ENCODE data around the gene ATF4.
"Not testable (repeated sequence)": the region's sequence is repeated elsewhere in the genome, so short reads cannot be mapped to it uniquely, and the experiment has no call there.

The ATF4 gene

DNA sequence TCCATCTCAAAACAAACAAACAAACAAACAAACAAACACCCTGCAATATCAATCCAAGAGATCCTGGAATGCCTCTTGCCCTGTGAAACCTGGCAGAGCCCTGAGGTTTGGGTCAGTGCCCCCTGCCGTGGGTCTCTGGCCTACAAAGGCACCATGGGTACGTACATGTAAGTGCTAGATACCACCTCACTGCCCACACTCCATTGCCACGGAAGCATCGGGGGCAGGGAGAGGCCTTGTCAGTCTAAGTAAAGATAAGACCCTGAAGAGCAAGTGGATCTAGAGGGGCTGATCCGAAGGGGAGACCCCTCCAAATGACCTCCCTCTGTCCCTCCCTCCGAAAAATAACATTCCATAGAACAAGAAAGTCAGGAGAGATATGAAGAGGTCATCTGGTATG is 20.3 kb upstream of the ATF4 start:
- 75 to 88% methylated on average over 1 of the region's 6 CpGs for WGBS, 2 experiments (ENCODE audit: insufficient coverage in 2 of 2)
- Histone ChIP-seq H3K4me1 (ENCODE audit: control insufficient read depth, insufficient read depth, low read length, poor library complexity, severe bottlenecking) (peaks cover 6% of the 10 kb centered on the region), H3K4me3 (ENCODE audit: extremely low read depth, insufficient read depth, low read length, poor library complexity, severe bottlenecking) (no peak overlapping the region), H3K27ac (ENCODE audit: low read depth, low read length, severe bottlenecking) (no peak overlapping the region), H3K36me3 (ENCODE audit: control insufficient read depth, insufficient read depth, low read length) (peaks cover 16% of the 10 kb centered on the region), H3K9me3 (ENCODE audit: control insufficient read depth, low read length) (no peaks in the 10 kb centered on the region)

- H3K27ac ChIP-seq (ENCODE audit: low read depth, low read length, severe bottlenecking) = peak overlapping the region; percentile 49
- H3K4me3 ChIP-seq (ENCODE audit: extremely low read depth, insufficient read depth, low read length, poor library complexity, severe bottlenecking) = peak overlapping the region; percentile 94
- no peaks in the 10 kb centered on the region for H3K9me3 ChIP-seq (ENCODE audit: control insufficient read depth, low read length)
- 43 to 44% methylated on average over 13 of the region's 13 CpGs for WGBS, 2 experiments (ENCODE audit: insufficient coverage in 2 of 2)
- H3K4me1 ChIP-seq (ENCODE audit: control insufficient read depth, insufficient read depth, low read length, poor library complexity, severe bottlenecking) = peaks cover 6% of the 10 kb centered on the region
- H3K36me3 ChIP-seq (ENCODE audit: control insufficient read depth, insufficient read depth, low read length) = peaks cover 32% of the 10 kb centered on the region
Observed at GRCh38 chr22:39501644-39502108, 18.7 kb upstream of the ATF4 start.

GRCh38 chr22:39502109-39502788 is 18.1 kb upstream of the ATF4 start, which contains the start of gene MIEF1:
Gene MIEF1, plus strand, starts transcription at chr22:39502290. Its CDS starts 9,005 bp downstream, at chr22:39511295.
- Histone ChIP-seq H3K4me1 (ENCODE audit: control insufficient read depth, insufficient read depth, low read length, poor library complexity, severe bottlenecking) (peaks cover 6% of the 10 kb centered on the region), H3K9me3 (ENCODE audit: control insufficient read depth, low read length) (no peaks in the 10 kb centered on the region), H3K4me3 (ENCODE audit: extremely low read depth, insufficient read depth, low read length, poor library complexity, severe bottlenecking) (peak within 1 kb of the TSS; percentile 94), H3K27ac (ENCODE audit: low read depth, low read length, severe bottlenecking) (peak within 1 kb of the TSS; percentile 49), H3K36me3 (ENCODE audit: control insufficient read depth, insufficient read depth, low read length) (peaks cover 37% of the 10 kb centered on the region)
- 0 to 1% methylated on average over 40 to 46 of the region's 58 CpGs for WGBS, 2 experiments (ENCODE audit: insufficient coverage in 2 of 2)

DNA sequence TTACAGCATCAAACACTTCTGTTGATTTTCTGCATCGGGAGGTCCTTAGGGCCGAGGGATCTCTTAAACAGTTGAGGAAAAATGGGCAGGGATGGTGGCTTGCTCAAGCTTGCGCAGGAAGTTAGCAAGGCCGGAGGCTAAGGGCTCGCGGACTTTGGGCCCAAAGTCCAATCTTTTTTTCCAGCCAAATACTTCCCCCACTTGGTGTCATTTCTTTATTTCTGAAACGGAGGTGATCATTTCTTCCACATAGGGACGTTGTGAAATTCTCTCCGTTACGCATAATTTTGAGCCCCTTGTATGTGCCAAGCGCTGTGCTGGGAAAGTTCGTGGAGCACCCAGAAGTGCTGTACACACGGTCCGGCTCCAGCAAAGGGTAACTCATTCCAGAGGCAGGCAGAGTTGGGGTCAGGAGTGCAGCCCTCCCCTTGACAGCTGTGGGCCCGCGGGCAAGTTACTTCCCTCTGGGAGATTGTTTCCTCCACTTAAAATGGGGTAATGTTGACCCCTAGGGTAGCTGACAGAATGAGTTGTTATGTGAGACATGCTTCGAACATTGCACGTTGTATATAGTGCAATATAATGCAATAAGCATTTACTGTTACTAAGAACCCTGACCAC is 17.5 kb upstream of the ATF4 start:
- Histone ChIP-seq H3K4me1 (ENCODE audit: control insufficient read depth, insufficient read depth, low read length, poor library complexity, severe bottlenecking) (peaks cover 6% of the 10 kb centered on the region), H3K36me3 (ENCODE audit: control insufficient read depth, insufficient read depth, low read length) (peaks cover 43% of the 10 kb centered on the region), H3K9me3 (ENCODE audit: control insufficient read depth, low read length) (no peaks in the 10 kb centered on the region), H3K4me3 (ENCODE audit: extremely low read depth, insufficient read depth, low read length, poor library complexity, severe bottlenecking) (peak overlapping the region; percentile 94), H3K27ac (ENCODE audit: low read depth, low read length, severe bottlenecking) (peak overlapping the region; percentile 30)
- WGBS, 2 experiments (ENCODE audit: insufficient coverage in 2 of 2) = 32 to 37% methylated on average over 10 to 16 of the region's 18 CpGs

GRCh38 chr22:39503630-39504029 is 16.7 kb upstream of the ATF4 start:
- peaks cover 6% of the 10 kb centered on the region for H3K4me1 ChIP-seq (ENCODE audit: control insufficient read depth, insufficient read depth, low read length, poor library complexity, severe bottlenecking)
- no peaks in the 10 kb centered on the region for H3K9me3 ChIP-seq (ENCODE audit: control insufficient read depth, low read length)
- peaks cover 50% of the 10 kb centered on the region for H3K36me3 ChIP-seq (ENCODE audit: control insufficient read depth, insufficient read depth, low read length)
- H3K27ac ChIP-seq (ENCODE audit: low read depth, low read length, severe bottlenecking) = no peak overlapping the region
- 95 to 100% methylated on average over 3 to 4 of the region's 6 CpGs for WGBS, 2 experiments (ENCODE audit: insufficient coverage in 2 of 2)
- peak overlapping the region; percentile 94 for H3K4me3 ChIP-seq (ENCODE audit: extremely low read depth, insufficient read depth, low read length, poor library complexity, severe bottlenecking)

- 96 to 99% methylated on average over 14 to 15 of the region's 16 CpGs for WGBS, 2 experiments (ENCODE audit: insufficient coverage in 2 of 2)
- no peaks in the 10 kb centered on the region for H3K9me3 ChIP-seq (ENCODE audit: control insufficient read depth, low read length)
- peaks cover 6% of the 10 kb centered on the region for H3K4me1 ChIP-seq (ENCODE audit: control insufficient read depth, insufficient read depth, low read length, poor library complexity, severe bottlenecking)
- H3K36me3 ChIP-seq (ENCODE audit: control insufficient read depth, insufficient read depth, low read length) = peaks cover 55% of the 10 kb centered on the region
- no peak overlapping the region for H3K27ac ChIP-seq (ENCODE audit: low read depth, low read length, severe bottlenecking)
- H3K4me3 ChIP-seq (ENCODE audit: extremely low read depth, insufficient read depth, low read length, poor library complexity, severe bottlenecking) = no peak overlapping the region
Observed at GRCh38 chr22:39504071-39504470, 16.3 kb upstream of the ATF4 start.

GRCh38 chr22:39507021-39507420 is 13.3 kb upstream of the ATF4 start:
- WGBS, 2 experiments (ENCODE audit: insufficient coverage in 2 of 2) = 93 to 95% methylated on average over 6 of the region's 10 CpGs
- not testable (repeated sequence) for H3K9me3 ChIP-seq (ENCODE audit: control insufficient read depth, low read length); H3K4me3 ChIP-seq (ENCODE audit: extremely low read depth, insufficient read depth, low read length, poor library complexity, severe bottlenecking); H3K4me1 ChIP-seq (ENCODE audit: control insufficient read depth, insufficient read depth, low read length, poor library complexity, severe bottlenecking); H3K27ac ChIP-seq (ENCODE audit: low read depth, low read length, severe bottlenecking)
- peaks cover 84% of the 10 kb centered on the region for H3K36me3 ChIP-seq (ENCODE audit: control insufficient read depth, insufficient read depth, low read length)

- peaks cover 93% of the 10 kb centered on the region for H3K36me3 ChIP-seq (ENCODE audit: control insufficient read depth, insufficient read depth, low read length)
- no peak overlapping the region for H3K4me3 ChIP-seq (ENCODE audit: extremely low read depth, insufficient read depth, low read length, poor library complexity, severe bottlenecking)
- peaks cover 2% of the 10 kb centered on the region for H3K4me1 ChIP-seq (ENCODE audit: control insufficient read depth, insufficient read depth, low read length, poor library complexity, severe bottlenecking)
- 86 to 100% methylated on average over 2 of the region's 4 CpGs for WGBS, 2 experiments (ENCODE audit: insufficient coverage in 2 of 2)
- H3K9me3 ChIP-seq (ENCODE audit: control insufficient read depth, low read length) = no peaks in the 10 kb centered on the region
- no peak overlapping the region for H3K27ac ChIP-seq (ENCODE audit: low read depth, low read length, severe bottlenecking)
Observed at GRCh38 chr22:39508393-39508792, 12.0 kb upstream of the ATF4 start.

GRCh38 chr22:39510529-39511149 is 9.7 kb upstream of the ATF4 start:
- Histone ChIP-seq H3K4me1 (ENCODE audit: control insufficient read depth, insufficient read depth, low read length, poor library complexity, severe bottlenecking) (no peaks in the 10 kb centered on the region), H3K36me3 (ENCODE audit: control insufficient read depth, insufficient read depth, low read length) (peaks cover 95% of the 10 kb centered on the region), H3K27ac (ENCODE audit: low read depth, low read length, severe bottlenecking) (no peak overlapping the region), H3K9me3 (ENCODE audit: control insufficient read depth, low read length) (no peaks in the 10 kb centered on the region), H3K4me3 (ENCODE audit: extremely low read depth, insufficient read depth, low read length, poor library complexity, severe bottlenecking) (no peak overlapping the region)
- WGBS, 2 experiments (ENCODE audit: insufficient coverage in 2 of 2) = no CpG with 5 or more reads among the region's 4 CpGs

GRCh38 chr22:39511226-39511625 is 9.1 kb upstream of the ATF4 start:
- H3K36me3 ChIP-seq (ENCODE audit: control insufficient read depth, insufficient read depth, low read length) = peaks cover 95% of the 10 kb centered on the region
- no peak overlapping the region for H3K27ac ChIP-seq (ENCODE audit: low read depth, low read length, severe bottlenecking)
- H3K9me3 ChIP-seq (ENCODE audit: control insufficient read depth, low read length) = no peaks in the 10 kb centered on the region
- H3K4me3 ChIP-seq (ENCODE audit: extremely low read depth, insufficient read depth, low read length, poor library complexity, severe bottlenecking) = no peak overlapping the region
- H3K4me1 ChIP-seq (ENCODE audit: control insufficient read depth, insufficient read depth, low read length, poor library complexity, severe bottlenecking) = no peaks in the 10 kb centered on the region
- WGBS, 2 experiments (ENCODE audit: insufficient coverage in 2 of 2) = 96 to 97% methylated on average over 5 to 10 of the region's 13 CpGs

All from mesodermal cell (in vitro differentiated cells).